Transverse colon (tissue), 3 donors: ENCODE results near the gene PALMD.

Source experiments
- EP300 ChIP-seq: sonication (generic); formaldehyde crosslinking; IDR thresholded peaks from one replicate; pipeline ENCODE4 v1.6.1; 2017; ENCODE audit warnings: antibody characterized with exemption, low read depth
- POLR2A ChIP-seq: fragments of 450-650 bp; IDR thresholded peaks from one replicate; pipeline ENCODE4 v1.6.1; 2016; ENCODE audit warnings: antibody characterized with exemption, mild to moderate bottlenecking, moderate library complexity
- TF ChIP-seq, protein P1 (sequence below), 5 experiments: fragments of 200-600 bp in 3 of 5; fragments of 450-650 bp in 2 of 5; sonication (generic) in 3 of 5; IDR thresholded peaks; 1 replicate in 2 of 5; 2 replicates in 3 of 5; pipeline ENCODE4 v1.5.1; 2016 to 2017; ENCODE audit warnings: antibody characterized with exemption in 5 of 5, inconsistent platforms in 3 of 5, mild to moderate bottlenecking in 2 of 5, moderate library complexity in 1 of 5

DNA sequence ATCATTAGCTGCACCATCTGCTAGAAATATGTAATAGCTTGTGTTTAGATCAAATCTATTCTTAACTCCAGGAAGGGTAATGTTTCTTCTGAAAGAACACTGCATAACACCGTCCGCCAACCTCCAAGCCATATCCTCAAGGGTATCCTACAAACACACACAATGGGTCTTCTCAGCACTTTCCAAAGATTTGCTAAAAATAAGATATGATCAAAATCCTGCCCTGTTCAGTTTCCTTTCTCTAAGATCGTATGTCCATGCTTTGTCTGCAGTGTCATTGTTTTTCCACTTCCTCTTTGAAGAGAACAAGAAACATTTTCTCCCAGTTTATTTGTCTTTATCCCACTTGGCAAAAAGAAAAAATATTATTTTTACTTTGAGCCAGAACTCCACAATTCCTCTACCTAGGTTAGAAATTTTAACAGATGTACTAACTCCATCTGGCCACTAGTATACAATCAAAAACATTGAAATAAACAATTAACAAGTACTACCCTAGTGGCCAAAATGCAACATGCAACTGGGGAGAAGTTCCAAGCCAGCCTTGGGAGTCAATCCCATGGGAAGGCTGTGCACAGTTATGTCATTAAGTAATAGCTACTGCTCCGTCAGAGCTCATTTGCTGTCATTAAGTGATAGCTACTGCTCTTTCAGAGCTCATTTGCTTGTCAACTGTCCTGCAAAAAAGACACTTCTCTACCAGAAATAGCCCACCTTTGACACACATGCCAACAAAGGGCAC is 82.8 kb downstream of the PALMD start:
- TF ChIP-seq, protein P1, sequence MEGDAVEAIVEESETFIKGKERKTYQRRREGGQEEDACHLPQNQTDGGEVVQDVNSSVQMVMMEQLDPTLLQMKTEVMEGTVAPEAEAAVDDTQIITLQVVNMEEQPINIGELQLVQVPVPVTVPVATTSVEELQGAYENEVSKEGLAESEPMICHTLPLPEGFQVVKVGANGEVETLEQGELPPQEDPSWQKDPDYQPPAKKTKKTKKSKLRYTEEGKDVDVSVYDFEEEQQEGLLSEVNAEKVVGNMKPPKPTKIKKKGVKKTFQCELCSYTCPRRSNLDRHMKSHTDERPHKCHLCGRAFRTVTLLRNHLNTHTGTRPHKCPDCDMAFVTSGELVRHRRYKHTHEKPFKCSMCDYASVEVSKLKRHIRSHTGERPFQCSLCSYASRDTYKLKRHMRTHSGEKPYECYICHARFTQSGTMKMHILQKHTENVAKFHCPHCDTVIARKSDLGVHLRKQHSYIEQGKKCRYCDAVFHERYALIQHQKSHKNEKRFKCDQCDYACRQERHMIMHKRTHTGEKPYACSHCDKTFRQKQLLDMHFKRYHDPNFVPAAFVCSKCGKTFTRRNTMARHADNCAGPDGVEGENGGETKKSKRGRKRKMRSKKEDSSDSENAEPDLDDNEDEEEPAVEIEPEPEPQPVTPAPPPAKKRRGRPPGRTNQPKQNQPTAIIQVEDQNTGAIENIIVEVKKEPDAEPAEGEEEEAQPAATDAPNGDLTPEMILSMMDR (IDR thresholded peaks at IDR 0.05) = peak; percentile 22 to 45 (median 32)
- no peak for TF ChIP-seq POLR2A
- TF ChIP-seq EP300 = no peak
